Measurements from ENCODE around the gene RERG.

DNA sequence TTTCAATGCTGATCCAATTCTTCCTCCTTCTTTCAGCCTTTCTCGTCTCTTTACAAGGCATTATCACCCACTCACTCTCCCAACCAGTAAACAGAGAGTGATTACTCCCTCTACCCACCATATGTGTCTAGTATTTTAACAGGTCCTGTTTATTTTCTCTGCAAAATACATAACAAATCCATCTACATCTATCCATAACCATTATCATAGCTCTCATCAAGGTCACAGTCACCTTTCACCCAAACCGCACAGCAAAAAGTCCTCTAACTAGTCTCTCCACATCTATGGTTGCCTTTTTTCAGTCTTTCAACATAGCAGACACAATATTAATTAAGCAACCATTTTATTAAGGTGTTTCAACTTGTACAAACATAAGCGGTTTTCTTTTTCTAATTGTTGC lies 21.9 kb upstream of the RERG start:
- TF ChIP-seq, protein P1, sequence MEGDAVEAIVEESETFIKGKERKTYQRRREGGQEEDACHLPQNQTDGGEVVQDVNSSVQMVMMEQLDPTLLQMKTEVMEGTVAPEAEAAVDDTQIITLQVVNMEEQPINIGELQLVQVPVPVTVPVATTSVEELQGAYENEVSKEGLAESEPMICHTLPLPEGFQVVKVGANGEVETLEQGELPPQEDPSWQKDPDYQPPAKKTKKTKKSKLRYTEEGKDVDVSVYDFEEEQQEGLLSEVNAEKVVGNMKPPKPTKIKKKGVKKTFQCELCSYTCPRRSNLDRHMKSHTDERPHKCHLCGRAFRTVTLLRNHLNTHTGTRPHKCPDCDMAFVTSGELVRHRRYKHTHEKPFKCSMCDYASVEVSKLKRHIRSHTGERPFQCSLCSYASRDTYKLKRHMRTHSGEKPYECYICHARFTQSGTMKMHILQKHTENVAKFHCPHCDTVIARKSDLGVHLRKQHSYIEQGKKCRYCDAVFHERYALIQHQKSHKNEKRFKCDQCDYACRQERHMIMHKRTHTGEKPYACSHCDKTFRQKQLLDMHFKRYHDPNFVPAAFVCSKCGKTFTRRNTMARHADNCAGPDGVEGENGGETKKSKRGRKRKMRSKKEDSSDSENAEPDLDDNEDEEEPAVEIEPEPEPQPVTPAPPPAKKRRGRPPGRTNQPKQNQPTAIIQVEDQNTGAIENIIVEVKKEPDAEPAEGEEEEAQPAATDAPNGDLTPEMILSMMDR (conservative IDR thresholded peaks at IDR 0.05; ENCODE audit: low read depth, low read length), result no peak
- TF ChIP-seq EZH2 (IDR thresholded peaks at IDR 0.05; ENCODE audit: borderline replicate concordance, low read depth, low read length, poor library complexity, severe bottlenecking), result no peak

All from A673 (cell line).